DMS79 treated with DMSO at 0.1 percent for 48 hours (cell line): ENCODE results near the gene RANBP9.
A peak's percentile ranks its signal among the peaks of the same experiment; 100 is the strongest.

Source experiments
- DNase-seq: peaks from one replicate; lab custom pipeline; 2025; lab: John Stamatoyannopoulos, UW

RANBP9 gene

DNA sequence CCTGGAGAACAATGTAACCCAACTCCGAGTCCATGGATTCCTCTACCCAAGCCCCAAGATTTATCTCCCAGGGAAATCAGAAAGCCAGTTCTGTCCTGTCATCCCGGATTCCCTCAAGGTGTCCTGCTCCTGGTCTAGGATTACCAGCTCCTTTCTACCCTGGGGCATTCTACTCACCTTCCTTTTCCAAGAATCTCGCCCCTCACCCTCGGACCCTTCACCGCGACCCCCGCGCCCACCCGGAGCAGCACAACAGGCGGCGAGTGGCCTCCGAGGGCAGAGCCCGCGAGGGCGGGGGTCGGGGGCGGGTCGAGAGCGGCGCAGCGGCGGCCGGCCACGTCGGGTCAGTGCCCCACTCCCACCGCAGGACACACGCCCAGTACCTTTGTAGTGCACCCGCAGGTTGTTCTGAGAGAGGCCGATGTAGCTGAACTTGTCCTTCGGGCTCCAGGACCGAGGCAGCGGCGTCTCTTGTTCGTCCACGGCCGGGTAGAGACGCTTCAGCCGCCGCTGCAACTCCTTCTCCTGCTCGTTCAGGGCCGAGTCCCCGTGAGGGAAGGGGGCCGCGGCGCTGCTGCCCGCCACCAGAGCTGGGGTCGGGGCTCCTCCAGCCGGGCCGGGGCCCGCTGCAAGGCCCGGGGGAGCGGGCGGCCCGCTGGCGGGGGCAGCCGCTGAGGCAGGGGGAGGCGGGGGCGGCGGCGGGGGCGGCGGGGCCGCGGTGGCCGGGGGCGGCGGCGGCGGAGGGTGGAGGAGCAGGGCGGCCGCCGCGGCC lies 897 bp downstream of the RANBP9 start:
- no peak for DNase-seq

DNA sequence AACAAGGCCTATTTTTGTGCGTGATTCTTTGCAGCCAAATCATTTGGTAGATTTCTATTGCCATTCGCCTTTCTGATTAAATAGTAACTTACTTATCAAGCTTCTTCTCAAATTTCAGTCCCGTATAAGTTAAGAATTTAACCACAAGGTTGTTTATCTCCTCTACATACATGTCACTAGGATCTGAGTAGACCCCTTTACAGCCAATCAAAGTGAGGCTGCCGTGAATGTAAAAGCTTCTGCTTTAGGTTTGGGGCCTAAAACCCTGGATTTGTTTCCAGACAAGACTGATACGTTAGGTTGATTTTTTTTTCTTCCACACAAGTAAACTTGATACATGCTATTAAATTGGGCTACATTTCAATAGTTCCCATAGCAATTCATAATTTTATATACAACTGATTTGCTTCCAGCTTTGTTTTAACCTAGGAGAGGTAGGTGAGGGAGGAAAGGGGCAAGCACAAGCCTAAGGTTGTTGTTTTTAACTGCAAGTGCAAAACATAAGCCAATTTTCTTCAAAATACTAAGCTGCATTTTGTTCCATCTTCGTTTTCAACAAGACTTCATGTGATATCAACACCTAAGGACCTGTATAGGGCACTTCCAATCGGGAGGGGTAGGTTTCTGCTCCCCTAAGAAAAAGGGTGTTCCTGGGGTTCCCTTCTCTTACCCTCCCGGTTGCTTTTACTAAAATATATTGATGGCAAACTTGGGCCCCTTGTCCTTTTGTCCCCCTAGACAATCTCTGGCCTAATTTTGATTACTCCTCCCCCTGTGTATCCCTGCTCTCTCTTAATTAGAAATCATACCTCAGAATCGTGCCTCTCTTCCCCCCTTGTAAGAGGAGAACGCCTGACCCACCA lies 1.7 kb downstream of the RANBP9 start:
- DNase-seq = peak; percentile 8

DNA sequence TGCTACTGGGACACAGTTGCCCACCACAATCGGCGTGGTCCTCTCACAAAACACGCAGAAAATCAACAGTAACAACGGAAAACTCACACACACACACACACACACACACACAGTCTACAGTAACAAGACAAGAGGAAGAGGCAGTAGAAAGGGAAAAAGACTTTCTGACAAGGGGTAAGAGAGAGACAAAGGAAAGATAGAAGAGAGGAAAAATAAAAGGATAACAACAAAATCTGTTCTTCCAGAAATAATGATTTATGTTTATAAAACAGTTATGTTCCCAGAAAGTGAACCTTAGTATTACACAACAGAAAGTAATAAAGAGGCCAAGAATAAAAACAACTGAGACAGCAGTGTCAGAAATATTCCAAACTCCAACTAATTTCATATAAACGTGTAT lies 2.9 kb downstream of the RANBP9 start:
- DNase-seq = no peak

DNA sequence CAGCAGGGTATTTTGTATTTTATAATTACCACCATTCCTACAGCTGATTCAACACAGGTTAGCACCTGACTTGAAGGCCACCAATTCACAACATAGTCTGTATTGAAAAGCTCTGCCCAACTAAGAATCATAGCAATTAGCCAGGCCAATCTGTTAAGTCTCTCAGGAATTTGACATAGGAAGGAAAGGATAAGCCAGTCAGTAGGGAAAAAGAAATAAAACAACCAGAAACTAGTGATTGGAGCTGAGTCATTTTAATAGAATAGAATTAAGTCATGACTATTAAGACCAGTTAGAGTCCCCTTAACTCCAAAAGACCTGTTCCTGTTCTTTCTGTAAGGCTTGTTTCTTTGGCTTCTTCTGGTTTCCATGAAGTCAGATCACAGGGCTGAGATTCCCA lies 8.1 kb downstream of the RANBP9 start:
- DNase-seq = no peak

DNA sequence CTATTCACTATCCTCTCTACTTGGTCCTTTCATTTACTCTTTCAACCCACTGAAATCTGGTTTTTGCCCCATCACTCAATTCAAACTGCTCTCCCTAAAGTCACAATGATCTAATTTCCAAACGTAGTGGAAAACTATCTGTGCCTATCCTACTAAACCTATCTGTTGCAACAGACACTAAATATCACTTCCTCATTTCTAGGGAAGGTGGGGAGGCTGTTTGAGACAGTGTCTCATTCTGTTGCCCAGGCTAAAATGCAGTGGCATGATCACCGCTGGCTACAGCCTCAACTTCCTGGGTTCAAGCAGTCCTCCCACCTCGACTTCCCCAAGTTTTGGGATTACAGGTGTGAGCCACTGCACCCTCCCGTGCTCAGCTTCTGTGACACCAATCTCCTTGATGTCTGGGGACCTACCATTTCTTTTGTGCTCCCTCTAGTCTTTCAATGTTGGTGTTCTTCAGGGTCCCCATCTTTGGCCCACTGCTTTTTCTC lies 8.8 kb downstream of the RANBP9 start:
- no peak for DNase-seq

DNA sequence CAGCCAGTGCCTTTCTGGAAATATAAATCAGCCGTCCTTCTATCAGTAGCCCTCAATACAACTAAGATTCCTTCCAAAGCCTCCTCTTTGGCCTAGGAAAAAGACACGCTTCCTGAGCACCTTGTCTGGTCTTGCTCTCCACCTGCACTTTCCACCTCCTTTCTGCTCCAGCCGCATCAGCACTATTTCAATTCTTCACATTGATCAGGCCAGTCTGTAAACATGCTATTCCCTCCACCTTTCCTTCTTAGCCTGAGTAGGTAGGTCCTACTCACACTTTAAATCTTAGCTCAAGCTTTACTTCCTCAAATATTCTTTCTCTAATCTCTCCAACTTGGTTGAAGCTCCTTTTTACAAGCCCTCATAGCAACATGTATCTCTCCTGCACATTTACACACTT lies 11.4 kb downstream of the RANBP9 start:
- DNase-seq = no peak

DNA sequence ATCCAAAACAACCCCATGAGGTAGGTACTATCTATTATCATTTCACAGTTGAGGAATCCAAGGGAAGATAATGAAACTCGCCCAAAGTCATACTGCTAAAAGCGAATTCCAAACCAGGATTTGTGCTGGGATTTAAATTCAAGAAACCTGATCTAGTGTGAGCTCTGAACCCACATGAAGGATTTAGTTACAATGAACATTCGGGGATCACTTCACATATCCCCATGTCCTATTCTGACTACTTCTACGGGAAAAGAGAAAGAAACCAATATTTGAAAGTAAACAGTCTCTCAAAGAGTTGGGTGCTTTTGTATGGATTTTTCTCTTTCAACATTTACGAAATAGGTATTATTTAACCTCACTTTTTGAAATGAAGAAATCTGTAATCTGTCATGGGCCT lies 12.9 kb downstream of the RANBP9 start:
- DNase-seq = no peak

DNA sequence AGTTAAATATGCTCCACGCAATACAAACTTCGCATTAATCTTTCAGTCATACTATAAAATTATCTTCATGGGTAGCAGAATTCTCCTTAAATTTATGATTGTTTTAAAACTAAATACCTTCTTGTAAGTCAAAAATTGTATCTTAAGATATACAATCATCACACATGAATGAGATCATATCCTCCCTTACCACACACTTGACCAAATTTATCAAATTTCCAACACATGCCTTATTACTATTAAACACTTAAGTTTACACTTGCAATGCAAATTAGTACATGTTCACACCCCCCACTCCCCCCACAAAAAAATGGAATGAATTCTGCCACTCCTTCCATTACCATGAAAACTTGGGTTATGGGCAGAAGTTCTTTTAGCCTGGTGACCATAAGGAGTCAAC lies 13.8 kb downstream of the RANBP9 start:
- no peak for DNase-seq

DNA sequence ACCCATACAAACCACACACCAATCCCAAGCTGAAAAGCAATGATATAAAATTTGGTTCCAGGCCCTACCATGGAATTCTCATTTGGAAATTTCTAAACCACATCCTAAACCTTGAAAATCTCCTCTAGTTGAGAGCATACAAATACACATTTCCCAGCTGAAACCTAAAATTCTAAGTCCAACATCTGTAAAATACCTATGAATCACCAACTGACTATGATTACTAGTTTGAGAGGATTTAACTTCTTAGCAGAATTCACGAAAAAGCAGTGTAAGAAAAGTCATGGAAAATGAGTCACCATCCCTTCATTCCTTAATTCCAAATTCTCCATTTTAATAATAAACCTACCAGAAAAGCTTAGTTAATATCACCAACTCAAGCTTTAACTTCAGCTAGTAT lies 15.4 kb downstream of the RANBP9 start:
- no peak for DNase-seq

DNA sequence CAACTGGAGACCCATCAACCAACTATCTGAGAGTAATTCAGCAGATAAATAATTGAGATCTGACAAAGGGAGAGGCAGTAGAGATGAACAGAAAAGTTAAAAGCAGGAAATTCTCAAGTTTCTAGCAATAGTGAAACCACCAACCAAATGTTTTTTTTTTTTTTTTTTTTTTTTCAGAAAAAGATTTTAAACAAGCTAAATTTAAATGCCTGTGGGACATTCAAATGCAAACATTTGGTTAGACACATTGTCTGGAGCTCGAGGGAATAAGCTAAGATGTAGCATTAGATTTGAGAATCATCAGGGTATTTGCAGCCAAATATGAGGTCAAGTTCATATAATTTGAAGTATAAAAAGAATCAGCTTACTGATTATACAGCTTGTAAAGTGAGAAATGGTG lies 16.4 kb downstream of the RANBP9 start:
- DNase-seq = no peak

DNA sequence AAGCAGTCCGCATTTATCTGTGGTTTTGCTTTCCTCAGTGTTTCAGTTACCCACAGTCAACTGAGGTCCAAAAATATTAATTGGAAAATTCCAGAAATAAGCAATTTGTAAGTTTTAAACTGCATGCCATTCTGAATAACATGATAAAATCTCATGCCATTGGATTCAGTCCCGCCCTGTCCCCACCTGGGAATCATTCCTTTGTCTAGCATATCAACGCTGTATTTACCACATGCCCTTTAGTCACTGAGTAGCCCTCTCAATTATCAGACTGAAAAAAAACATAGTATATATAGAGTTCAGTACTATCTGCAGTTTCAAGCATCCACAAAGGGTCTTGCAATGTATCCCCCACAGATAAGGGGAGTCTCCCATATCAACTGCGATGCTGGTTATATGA lies 17.1 kb downstream of the RANBP9 start:
- DNase-seq = no peak

DNA sequence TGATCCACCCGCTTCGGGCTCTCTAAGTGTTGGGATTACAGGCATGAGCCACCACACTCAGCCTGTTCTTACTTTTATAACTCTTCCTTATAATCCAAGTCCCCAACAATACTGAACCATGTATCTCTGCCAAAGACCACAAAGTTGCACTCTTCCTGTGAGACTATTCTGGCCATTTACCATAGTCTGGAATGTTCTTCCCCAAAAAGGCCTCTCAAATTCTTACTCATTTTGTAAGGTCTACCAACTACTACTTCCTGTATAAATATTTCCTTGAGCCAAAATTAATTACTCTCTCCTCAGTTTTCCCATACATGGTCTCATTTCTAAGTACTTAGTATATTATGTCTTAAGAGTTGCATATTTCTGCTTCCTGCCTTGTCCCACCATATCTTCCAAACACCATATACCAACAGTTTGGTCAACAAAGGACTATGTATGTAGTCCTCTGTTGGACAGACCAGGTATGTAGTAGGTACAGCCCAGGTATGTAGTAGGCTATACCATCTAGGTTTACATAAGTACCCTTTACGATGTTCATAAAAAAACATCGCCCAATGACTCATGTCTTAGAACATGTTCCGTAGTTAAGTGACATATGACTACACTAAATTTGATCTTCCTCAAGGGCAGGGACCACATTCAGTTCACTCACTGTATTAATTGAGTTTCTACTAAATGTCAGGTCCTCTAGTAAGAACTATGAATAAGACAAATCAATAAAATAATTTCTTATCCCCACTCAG lies 22.0 kb downstream of the RANBP9 start:
- DNase-seq = no peak

DNA sequence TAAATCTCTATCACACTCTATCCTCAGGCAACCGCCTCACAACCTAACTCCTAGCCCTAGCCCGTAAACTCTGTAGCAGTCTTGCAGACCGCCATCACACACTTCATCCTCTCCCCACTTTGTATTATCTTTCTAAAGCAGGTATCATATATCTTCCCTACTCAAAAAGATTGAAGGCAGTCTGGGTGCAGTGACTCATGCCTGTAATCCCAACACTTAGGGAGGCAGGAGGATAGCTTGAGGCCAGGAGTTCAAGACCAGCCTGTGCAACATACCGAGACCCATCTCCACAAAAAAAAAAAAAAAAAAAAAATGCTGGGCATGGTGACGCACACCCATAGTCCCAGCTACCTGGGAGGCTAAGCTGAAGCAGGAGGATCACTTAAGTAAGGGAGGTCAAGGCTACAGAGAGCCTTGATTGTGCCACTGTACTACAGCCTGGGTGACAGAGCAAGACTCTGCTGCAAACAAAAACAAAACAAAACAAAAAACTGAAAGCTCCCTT lies 22.9 kb downstream of the RANBP9 start:
- DNase-seq = no peak

DNA sequence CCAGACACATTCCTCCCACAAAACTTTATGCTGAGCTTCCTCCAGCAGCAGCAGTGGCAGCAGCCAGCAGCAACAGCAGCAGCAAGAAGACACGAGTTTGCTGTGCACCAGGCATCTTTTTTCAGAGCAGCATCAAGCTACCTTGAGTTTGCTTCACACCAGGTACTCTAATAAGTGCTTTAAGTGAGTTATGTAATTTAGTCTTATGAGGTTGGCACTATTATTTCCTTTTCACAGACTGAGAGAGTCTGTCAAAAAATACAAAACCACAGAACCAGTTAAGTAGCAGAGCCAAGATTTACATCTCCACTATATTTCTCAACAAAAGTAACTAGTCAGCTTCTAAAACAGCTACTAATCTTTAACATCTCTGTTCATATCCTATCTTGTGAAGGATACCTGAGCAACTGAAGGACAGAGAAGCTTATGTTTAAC lies 23.7 kb downstream of the RANBP9 start:
- no peak for DNase-seq

DNA sequence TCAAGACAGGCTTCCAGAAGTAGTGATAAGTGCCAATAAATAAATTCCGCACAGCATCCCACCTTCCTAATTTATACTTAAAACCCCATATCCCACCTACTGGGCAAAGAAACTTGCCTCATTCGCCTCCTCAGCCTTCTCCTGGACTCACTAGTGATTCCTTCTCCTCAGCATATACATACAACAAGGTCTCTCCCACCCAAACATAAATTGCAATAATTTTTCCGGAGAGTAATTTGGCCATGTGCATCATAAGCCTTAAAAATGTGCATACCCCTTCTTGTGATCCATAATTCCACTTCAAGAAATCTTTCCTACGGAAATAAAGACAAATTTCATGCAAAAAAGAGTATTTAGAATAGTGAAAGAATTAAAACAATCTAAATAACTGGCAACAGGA lies 26.8 kb downstream of the RANBP9 start:
- no peak for DNase-seq

DNA sequence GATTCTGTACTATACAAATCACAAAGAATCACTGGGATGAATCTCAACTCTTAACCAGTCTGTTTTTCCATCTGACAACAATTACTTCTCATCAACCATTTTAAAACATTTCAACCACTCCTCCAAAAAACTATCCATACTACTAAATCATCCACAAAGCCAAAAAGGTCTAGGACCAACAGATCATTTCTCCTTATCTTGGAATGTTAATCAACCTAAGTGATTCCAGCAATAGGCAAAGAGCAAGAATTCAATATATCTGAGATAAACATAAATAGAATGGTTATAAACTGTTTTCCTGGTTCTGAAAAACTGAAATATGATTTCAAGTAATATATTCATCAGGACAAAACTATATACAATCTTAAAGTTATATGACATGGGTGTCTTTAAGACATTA lies 28.6 kb downstream of the RANBP9 start:
- DNase-seq = no peak

DNA sequence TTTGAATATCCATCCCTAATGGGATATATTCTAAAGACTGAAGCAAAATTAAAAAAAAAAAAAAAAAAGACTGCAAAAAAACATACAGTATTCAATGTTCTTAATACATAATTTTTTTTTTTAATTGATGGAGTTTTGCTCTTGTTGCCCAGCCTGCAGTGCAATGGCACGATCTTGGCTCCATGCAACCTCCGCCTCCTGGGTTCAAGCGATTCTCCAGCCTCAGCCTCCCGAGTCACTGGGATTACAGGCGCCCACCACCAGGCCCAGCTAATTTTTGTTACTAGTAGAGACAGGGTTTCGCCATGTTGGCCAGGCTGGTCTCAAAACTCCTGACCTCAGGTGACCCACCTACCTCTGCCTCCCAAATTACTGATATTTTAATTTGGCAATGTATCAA lies 29.3 kb downstream of the RANBP9 start:
- no peak for DNase-seq

DNA sequence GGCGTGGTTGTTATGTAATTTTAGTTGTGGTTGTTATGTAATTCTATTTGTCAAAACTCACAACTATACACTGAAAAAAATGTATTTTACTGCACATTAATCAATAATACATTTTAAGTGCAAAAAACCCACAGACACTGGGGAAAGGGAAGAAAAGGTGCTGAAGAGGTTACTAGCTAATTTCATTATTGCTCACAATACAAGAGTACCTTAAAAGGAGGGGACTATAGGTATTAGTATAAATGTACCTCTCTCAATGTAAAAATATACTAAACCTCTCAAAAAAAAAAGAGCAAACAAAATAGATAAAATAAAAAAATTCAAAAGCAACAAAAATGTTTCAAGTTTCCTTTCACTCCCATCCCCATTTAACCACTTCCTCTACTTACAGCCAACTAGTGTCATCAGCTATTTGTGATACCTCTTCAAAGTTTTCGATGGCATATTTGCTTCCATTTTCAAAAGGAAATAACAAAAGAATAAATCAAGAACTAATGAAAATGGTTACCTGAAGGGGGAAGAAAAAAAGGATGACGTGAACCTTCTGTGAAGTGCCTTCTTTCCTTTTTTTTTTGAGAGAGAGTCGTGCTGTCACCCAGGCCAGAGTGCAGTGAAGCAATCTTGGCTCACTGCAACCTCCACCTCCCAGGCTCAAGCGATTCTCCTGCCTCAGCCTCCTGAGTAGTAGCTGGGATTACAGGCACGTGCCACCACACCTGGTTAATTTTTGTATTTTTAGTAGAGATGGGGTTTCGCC lies 30.2 kb downstream of the RANBP9 start:
- DNase-seq = no peak

DNA sequence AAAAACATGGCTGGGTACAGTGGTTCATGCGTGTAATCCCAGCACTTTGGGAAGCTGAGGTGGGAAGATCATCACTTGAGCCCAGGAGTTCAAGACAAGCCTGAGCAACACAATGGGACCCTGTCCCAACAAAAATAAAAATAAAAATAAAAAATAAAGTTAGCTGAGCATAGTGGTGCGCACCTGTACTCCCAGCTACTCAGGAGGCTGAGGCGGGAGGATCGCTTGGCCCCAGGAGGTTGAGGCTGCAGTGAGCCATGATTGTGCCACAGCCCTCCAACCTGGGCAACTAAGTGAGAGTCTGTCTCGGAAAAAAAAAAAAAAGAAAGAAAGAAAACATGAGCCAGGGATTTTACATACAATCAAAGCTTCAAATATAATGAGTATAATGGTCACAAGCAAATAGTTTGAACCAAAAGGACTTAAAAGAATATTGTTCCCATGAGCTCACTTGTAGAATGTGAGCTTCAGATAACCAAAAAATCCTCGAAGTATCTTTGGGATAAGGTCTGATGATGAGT lies 31.1 kb downstream of the RANBP9 start:
- no peak for DNase-seq

DNA sequence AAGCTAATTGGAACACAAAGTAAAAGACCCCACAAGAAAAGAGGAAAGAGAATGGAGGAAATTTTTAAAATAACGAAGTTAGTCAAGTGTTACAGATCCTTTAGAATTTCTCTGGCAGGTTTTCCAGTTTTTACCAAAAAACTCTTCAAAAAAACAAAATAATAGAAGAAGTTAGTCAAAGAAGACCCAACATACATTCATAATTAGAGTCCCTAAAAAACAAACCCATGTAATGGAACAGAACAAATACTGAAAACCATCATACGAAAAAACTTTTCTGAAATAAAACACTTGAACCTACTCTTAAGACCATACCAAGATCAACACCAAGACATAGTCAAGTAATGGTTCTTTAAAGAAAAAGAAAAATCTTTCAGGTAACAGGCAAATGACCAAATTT lies 31.6 kb downstream of the RANBP9 start:
- no peak for DNase-seq

DNA sequence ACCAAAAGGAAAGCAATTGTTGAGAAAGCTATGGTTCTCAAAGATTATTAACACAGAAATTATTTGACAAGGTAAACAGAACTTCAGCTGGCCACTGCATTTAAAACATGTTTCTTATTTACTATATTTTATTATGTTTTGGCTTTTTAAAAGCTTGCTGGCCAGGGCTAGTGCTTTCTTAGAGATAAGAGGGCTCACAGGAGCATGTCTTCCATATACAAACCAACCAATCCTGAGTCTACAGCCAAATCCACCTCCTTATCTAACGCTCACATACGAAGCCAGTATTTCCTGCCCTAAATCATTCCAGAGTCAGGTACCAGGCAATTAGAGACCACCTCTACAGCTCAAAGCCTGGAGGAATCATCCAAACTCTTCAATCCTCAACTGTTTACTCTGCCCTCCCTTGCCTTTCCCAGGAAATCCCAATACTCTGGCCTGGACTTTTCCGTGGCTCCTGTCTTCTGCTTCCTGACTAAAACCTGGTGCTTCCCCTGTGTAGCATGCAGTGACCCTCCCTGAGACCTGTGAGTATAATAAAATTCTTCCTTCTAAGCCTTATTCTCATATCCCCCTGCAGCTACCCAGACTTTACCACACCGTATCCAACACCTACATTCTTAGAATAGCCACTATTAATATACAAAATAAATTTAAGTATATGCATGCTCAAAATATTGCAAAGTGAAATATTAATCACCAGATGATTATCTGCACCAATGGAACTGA lies 33.2 kb downstream of the RANBP9 start:
- no peak for DNase-seq
